Measurements from ENCODE around the gene USH2A.

USH2A gene

GRCh38 chr1:215612391-215612790 lies 810.9 kb downstream of the USH2A start:
- FAIRE-seq (no peak), DNase-seq (ENCODE audit: insufficient read length, low spot score) (no peak)

DNA sequence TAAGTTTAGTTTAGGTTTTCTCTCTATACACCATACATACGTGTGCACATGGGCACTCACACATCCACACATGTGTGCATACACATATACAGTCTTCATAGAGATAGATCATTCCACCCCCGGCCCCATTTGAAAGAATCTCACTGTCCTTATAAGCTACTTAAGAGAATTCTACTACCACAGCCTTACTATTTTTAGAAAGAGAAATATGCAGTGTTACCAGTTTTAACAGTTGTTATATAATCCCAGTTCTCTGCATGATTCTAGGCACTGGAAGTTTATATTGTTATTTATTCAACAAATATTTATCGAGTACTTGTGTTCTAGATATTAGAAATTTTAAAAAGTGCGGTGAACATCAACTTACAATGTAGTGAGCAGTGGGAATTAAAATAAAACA lies 814.6 kb downstream of the USH2A start:
- DNase-seq (ENCODE audit: insufficient read length, low spot score) (no peak), FAIRE-seq (no peak)

DNA sequence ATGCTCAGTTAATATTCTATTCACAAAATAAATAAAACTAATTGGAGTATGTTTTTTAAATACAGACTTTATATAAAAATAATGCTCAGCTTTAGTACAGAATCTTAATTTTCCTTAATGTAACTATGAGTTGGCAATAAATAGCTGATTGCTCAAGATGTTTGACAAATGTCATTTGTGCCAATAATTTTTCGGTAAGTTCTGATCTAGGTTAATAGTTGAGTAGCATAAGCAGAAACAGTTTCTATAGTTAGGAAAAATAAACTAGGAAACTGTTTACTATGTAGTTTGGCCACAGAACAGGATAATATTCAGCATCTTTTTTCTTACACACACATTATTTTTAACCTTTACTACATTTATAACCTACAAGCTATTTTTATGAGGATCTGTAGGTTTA lies 815.8 kb downstream of the USH2A start:
- DNase-seq (ENCODE audit: insufficient read length, low spot score) (no peak), FAIRE-seq (no peak)

- FAIRE-seq (peak; percentile 42), DNase-seq (ENCODE audit: insufficient read length, low spot score) (no peak)
Observed at GRCh38 chr1:215606564-215607168, 816.6 kb downstream of the USH2A start.

- DNase-seq (ENCODE audit: insufficient read length, low spot score), result no peak
- FAIRE-seq, result no peak
Observed at GRCh38 chr1:215606036-215606435, 817.2 kb downstream of the USH2A start.

DNA sequence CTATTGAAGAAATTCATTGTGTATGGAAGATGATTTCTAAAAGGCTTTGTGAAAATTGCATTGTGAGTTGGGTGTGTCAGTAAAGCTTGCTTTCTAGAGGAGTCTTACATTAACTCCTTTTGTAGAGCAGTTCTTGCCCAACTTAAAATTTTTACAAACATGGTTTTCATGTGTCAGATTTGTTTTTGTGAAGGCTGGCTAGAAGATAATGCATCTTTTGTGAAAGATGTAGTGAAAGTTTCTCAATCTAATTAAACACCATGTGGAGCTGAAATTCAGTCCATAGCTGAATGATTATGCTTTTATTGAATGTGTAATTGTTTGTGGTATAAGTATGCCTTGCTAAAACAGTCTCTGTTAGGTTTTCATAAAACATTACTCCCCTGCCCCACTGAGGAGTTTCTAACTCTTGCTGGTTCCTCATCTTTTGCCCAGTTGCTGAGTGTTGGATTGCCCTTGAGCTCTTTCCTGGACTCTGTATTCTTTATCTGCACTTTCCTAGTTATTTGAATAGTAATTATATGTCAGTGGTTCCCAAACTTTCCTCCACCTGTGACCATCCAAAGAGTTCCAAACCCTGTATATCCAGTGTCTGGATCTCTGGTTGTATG lies 818.1 kb downstream of the USH2A start:
- FAIRE-seq (peak; percentile 54), DNase-seq (ENCODE audit: insufficient read length, low spot score) (no peak)

DNA sequence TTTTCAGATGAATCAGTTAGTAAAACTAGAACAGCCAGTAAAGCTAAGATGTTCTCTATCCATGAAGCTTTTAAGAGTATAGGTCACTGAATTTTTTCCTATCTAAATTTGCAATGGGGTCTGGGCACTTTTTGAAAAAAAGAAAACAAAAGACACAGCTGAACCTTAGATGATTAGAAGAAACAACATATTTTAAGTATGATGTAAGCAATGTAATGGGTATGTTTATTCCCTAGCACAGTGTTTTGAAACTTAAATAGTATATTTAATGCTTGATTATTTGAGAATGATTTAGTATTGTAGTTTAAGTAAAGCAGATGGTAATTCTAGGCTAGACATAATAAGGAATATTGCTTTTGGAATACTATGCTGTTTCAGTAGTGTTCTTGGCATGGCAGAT lies 819.9 kb downstream of the USH2A start:
- no peak for FAIRE-seq
- no peak for DNase-seq (ENCODE audit: insufficient read length, low spot score)

DNA sequence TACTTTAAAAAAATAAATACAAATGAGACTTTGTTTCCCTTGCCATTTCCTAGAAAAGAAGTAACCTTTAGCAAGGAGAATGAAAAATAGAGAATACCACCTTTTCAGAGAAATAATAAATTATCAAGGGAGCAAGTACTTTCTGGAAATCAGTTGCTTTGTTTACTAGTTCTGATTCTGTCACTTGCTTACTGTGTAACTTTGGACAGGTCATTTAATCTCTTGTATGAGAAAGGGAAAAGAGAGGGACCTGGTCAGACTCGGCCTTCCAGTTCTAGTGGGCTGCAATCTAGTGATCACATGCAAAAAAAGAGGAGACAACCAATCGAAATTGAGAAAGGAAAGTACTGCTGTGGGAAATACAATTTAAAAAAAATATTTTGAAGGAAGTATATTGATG lies 822.0 kb downstream of the USH2A start:
- DNase-seq (ENCODE audit: insufficient read length, low spot score), result no peak
- FAIRE-seq, result no peak

GRCh38 chr1:215600867-215601266 lies 822.4 kb downstream of the USH2A start:
- FAIRE-seq, result no peak
- no peak for DNase-seq (ENCODE audit: insufficient read length, low spot score)

GRCh38 chr1:215600258-215600792 lies 822.9 kb downstream of the USH2A start:
- FAIRE-seq (no peak), DNase-seq (ENCODE audit: insufficient read length, low spot score) (no peak)

DNA sequence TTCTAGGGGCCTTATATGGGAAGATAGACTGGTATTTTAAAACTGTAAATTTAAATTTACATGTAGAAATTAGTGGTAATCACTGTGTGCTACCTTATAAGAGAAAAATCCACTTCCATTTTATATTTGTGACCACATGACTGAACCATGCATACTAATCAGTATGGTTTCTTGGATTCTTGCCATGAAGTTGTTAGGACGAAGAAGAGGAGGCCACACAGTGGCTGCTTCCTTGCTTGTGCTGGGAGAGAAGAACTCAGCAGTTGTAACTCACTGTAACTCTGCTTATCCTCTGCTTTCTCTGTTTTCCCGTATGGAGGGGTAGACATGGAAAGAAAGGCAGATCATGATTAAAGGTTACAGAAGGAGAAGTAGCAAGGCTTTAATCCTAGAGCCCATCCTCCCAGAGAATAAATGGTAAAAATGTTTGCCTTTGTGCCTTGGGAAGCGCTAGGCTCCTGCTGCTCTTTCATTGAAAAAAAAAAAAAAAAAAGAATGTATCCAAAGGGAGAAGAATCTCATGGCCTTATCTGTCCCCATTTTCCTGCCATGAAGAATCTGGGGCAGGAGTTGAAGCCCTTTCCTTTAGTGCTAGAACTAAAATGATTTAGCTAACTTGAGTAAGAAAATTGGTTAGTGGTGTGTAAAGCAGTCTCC lies 823.7 kb downstream of the USH2A start:
- FAIRE-seq, result no peak
- DNase-seq (ENCODE audit: insufficient read length, low spot score), result no peak

- peak; percentile 40 for FAIRE-seq
- no peak for DNase-seq (ENCODE audit: insufficient read length, low spot score)
Observed at GRCh38 chr1:215597961-215598360, 825.3 kb downstream of the USH2A start.

- FAIRE-seq (no peak), DNase-seq (ENCODE audit: insufficient read length, low spot score) (no peak)
Observed at GRCh38 chr1:215595231-215595630, 828.0 kb downstream of the USH2A start.

GRCh38 chr1:215594640-215595039 lies 828.6 kb downstream of the USH2A start:
- FAIRE-seq (no peak), DNase-seq (ENCODE audit: insufficient read length, low spot score) (no peak)

- no peak for DNase-seq (ENCODE audit: insufficient read length, low spot score)
- no peak for FAIRE-seq
Observed at GRCh38 chr1:215590779-215591491, 832.3 kb downstream of the USH2A start.

DNA sequence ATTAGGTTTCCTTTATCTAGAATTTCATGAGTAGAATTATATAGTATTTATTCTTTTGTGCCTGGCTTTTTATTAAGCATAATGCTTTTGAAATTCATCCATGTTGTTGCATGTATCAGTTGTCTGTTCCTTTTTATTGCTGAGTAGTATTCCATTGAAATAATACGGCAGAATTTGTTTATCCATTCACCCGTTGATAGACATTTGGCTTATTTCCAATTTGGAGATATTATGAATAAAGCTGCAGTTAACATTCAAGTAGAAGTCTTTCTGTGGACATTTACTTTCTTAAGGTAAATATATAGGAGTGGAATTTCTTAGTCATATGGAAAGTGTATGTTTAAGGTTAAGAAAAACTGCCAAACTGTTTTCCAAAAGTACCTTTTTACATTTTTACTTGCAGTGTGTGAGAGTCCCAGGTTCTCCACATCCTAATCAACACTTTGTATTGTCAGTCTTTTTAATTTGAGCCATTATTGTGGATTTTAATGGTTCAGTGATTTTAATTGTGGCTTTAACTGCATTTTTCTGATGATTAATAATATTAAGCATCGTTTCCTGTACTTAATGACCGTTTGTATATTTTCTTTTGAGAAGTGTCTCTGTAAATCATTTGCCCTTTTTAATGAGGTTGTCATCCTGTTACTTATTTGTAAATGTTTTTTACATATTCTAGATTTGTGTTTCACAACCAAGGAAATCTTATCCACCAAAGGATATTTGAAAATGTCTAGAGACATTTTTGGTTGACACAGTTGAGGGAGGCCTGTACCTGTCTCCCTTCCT lies 833.4 kb downstream of the USH2A start:
- no peak for DNase-seq (ENCODE audit: insufficient read length, low spot score)
- no peak for FAIRE-seq

DNA sequence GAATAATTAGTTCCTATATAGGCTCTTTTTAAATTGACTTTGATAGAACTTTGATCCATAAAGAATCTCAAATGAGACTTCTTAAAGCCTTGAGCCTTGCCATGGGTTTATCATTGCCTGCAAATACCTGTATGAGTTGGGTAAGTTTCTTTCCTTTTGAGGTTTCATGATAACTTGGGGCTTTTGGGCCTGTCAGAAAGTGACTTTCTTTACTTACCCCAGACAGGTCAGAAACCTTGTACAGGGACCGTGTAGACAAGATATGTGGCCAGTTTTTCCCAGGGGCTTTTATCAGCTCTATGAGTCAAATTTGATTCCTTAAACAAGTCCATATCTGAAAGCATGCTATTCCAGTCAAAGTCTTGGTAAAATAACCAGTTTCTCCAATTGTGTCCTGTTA lies 838.9 kb downstream of the USH2A start:
- DNase-seq (ENCODE audit: insufficient read length, low spot score) (no peak), FAIRE-seq (peak; percentile 4)

- no peak for FAIRE-seq
- no peak for DNase-seq (ENCODE audit: insufficient read length, low spot score)
Observed at GRCh38 chr1:215583185-215583749, 840.0 kb downstream of the USH2A start.

DNA sequence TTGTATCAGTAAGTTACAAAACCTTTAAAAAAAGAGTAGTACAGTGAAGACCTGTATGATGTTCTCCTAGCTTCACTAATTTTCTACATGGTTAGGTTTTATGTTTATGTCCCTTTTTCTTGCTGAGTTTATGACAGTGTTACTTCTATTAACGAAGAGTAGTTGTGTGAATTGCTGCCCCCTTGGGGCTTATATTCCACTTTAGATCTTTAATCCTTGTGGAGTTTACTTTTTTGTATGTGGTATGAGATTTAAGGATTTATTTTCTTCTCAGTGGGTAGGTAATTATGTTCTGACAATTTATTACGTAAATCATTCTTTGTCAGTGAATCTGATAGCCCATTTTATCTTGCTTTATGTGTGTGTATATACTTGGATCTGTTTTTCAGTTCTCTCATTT lies 841.4 kb downstream of the USH2A start:
- FAIRE-seq, result no peak

More for the DNA sequence above, 841.4 kb downstream of the USH2A start:
- no peak for DNase-seq (ENCODE audit: insufficient read length, low spot score)

All from GM19239 (cell line).